Common myeloid progenitor, CD34-positive (primary cell): Measurements from ENCODE around the gene TCF21.
A peak's percentile ranks its signal among the peaks of the same experiment; 100 is the strongest.

Source experiments
- CTCF ChIA-PET: fragments of 350-600 bp; sonication (Branson Sonifier 250); formaldehyde crosslinking; loops from one replicate; lab custom pipeline; 2021; ENCODE audit warnings: antibody characterized with exemption; lab: Charles Lee
- POLR2A ChIA-PET: fragments of 350-600 bp; sonication (Branson Sonifier 250); formaldehyde crosslinking; loops from one replicate; lab custom pipeline; 2021; ENCODE audit warnings: antibody characterized with exemption; lab: Charles Lee
- DNase-seq, 3 donors: peaks; one replicate each; pipeline versions ENCODE4 v3.0.0 to v3.0.0-alpha.2; 2013
- H3K27ac ChIP-seq, 2 experiments: 1 replicate in 1 of 2; 2 replicates in 1 of 2; pipeline ENCODE4 v1.7.0; 2013; ENCODE audit warnings: inconsistent platforms in 2 of 2, low read length in 2 of 2, mild to moderate bottlenecking in 2 of 2, low read depth in 1 of 2, moderate library complexity in 1 of 2; ENCODE audit not compliant: severe bottlenecking in 2 of 2, insufficient read depth in 1 of 2, poor library complexity in 1 of 2
- H3K27me3 ChIP-seq, 5 experiments: replicated peaks in 2 of 5; 1 replicate in 3 of 5; 2 replicates in 2 of 5; pipeline versions ENCODE4 v1.6.1 to v1.7.0; 2013; ENCODE audit warnings: low read length in 4 of 5, mild to moderate bottlenecking in 2 of 5, moderate library complexity in 2 of 5, inconsistent platforms in 1 of 5; ENCODE audit not compliant: insufficient read depth in 5 of 5, control insufficient read depth in 4 of 5
- H3K36me3 ChIP-seq, 4 experiments: 1 replicate in 2 of 4; 2 replicates in 2 of 4; pipeline versions ENCODE4 v1.6.1 to v1.7.0; 2013; ENCODE audit warnings: low read length in 3 of 4, control low read depth in 1 of 4, mild to moderate bottlenecking in 1 of 4; ENCODE audit not compliant: control insufficient read depth in 4 of 4, insufficient read depth in 4 of 4
- H3K4me1 ChIP-seq, 4 experiments: 1 replicate in 3 of 4; 2 replicates in 1 of 4; pipeline versions ENCODE4 v1.6.1 to v1.7.1; 2013; ENCODE audit warnings: low read length in 3 of 4, mild to moderate bottlenecking in 3 of 4, control low read depth in 1 of 4, inconsistent platforms in 1 of 4, moderate library complexity in 1 of 4; ENCODE audit not compliant: control insufficient read depth in 4 of 4, insufficient read depth in 4 of 4; ENCODE audit errors: control extremely low read depth in 1 of 4
- H3K4me3 ChIP-seq, 7 experiments: 1 replicate in 4 of 7; 2 replicates in 3 of 7; pipeline versions ENCODE4 v1.5.1 to v1.7.0; 2013; ENCODE audit warnings: mild to moderate bottlenecking in 7 of 7, low read length in 6 of 7, moderate library complexity in 6 of 7, inconsistent platforms in 2 of 7, low read depth in 2 of 7, control low read depth in 1 of 7; ENCODE audit not compliant: insufficient read depth in 4 of 7, control insufficient read depth in 1 of 7; ENCODE audit errors: extremely low read depth in 1 of 7
- H3K9me3 ChIP-seq, 5 experiments: 1 replicate in 4 of 5; 2 replicates in 1 of 5; pipeline versions ENCODE4 v1.6.1 to v1.7.1; 2013; ENCODE audit warnings: low read length in 4 of 5, mild to moderate bottlenecking in 2 of 5, inconsistent platforms in 1 of 5, low read depth in 1 of 5, moderate library complexity in 1 of 5; ENCODE audit not compliant: control insufficient read depth in 4 of 5, insufficient read depth in 2 of 5; ENCODE audit errors: control extremely low read depth in 1 of 5
- WGBS: methylation state at CpG from one replicate; pipeline ENCODE4 v1.1.5; 2013; ENCODE audit not compliant: insufficient coverage; 5-methylcytosine and 5-hydroxymethylcytosine counted together

TCF21 gene

GRCh38 chr6:133887156-133887879 lies 1.6 kb upstream of the TCF21 start:
- H3K36me3 ChIP-seq = no peaks in the 10 kb centered on the region
- H3K27me3 ChIP-seq = peaks cover 30 to 97% (median 64%) of the 10 kb centered on the region in 5 experiments
- peaks cover 0 to 3% (median 0%) of the 10 kb centered on the region in 5 experiments for H3K9me3 ChIP-seq
- no peak for DNase-seq
- CTCF ChIA-PET = no interaction called here
- POLR2A ChIA-PET = no interaction called here
- WGBS = no CpG with 5 or more reads among the region's 4 CpGs
- no peak overlapping the region for H3K27ac ChIP-seq
- peaks cover 0 to 12% (median 4%) of the 10 kb centered on the region in 4 experiments for H3K4me1 ChIP-seq
- H3K4me3 ChIP-seq = no peak overlapping the region

- Histone ChIP-seq H3K36me3 (no peaks in the 10 kb centered on the region), H3K27me3 (peaks cover 32 to 97% (median 65%) of the 10 kb centered on the region in 5 experiments), H3K4me3 (no peak overlapping the region), H3K9me3 (peaks cover 0 to 3% (median 0%) of the 10 kb centered on the region in 5 experiments), H3K4me1 (peaks cover 0 to 12% (median 4%) of the 10 kb centered on the region in 4 experiments), H3K27ac (no peak overlapping the region)
- 60% methylated on average over 1 of the region's 1 CpG for WGBS
- no peak for DNase-seq
- ChIA-PET POLR2A (no interaction called here), CTCF (no interaction called here)
Measured at GRCh38 chr6:133887880-133888230, 1.1 kb upstream of the TCF21 start.

- ChIA-PET CTCF (no interaction called here), POLR2A (no interaction called here)
- no peak overlapping the region for H3K4me3 ChIP-seq
- peaks cover 0 to 12% (median 4%) of the 10 kb centered on the region in 4 experiments for H3K4me1 ChIP-seq
- H3K36me3 ChIP-seq = no peaks in the 10 kb centered on the region
- WGBS = 8% methylated on average over 30 of the region's 56 CpGs
- peak in 2 of 3 donors; percentile 30 to 42 for DNase-seq
- no peak overlapping the region for H3K27ac ChIP-seq
- peaks cover 0 to 3% (median 0%) of the 10 kb centered on the region in 5 experiments for H3K9me3 ChIP-seq
- peaks cover 44 to 99% (median 70%) of the 10 kb centered on the region in 5 experiments for H3K27me3 ChIP-seq
Measured at GRCh38 chr6:133889557-133890403, 867 bp downstream of the TCF21 start.

- ChIA-PET CTCF (no interaction called here), POLR2A (no interaction called here)
- Histone ChIP-seq H3K4me3 (peak overlapping the region in 2 of 7 experiments; percentile 30 to 41), H3K9me3 (peaks cover 0 to 3% (median 0%) of the 10 kb centered on the region in 5 experiments), H3K27me3 (peaks cover 52 to 99% (median 74%) of the 10 kb centered on the region in 5 experiments), H3K36me3 (no peaks in the 10 kb centered on the region), H3K4me1 (peaks cover 0 to 12% (median 4%) of the 10 kb centered on the region in 4 experiments), H3K27ac (no peak overlapping the region)
- 0% methylated on average over 1 of the region's 4 CpGs for WGBS
- peak in 2 of 3 donors; percentile 20 to 42 for DNase-seq
Measured at GRCh38 chr6:133890711-133891148, 1.8 kb downstream of the TCF21 start.

- H3K27me3 ChIP-seq = peaks cover 50 to 99% (median 71%) of the 10 kb centered on the region in 5 experiments
- POLR2A ChIA-PET = no interaction called here
Measured at GRCh38 chr6:133891149-133891926, 2.4 kb downstream of the TCF21 start.

GRCh38 chr6:133891927-133892812 lies 3.3 kb downstream of the TCF21 start:
- no peaks in the 10 kb centered on the region for H3K36me3 ChIP-seq
- ChIA-PET POLR2A (no interaction called here), CTCF (interaction anchor here (1.0 to 1.6 kb wide), 4 partner anchors 9 to 220 kb away, joined by 3 to 4 read pairs (median 3); no protein-coding TSS in a partner anchor)
- H3K4me1 ChIP-seq = peaks cover 0 to 12% (median 4%) of the 10 kb centered on the region in 4 experiments
- no peak overlapping the region for H3K27ac ChIP-seq
- WGBS = 16% methylated on average over 2 of the region's 12 CpGs
- no peak overlapping the region for H3K4me3 ChIP-seq
- H3K27me3 ChIP-seq = peaks cover 47 to 99% (median 69%) of the 10 kb centered on the region in 5 experiments
- H3K9me3 ChIP-seq = peaks cover 0 to 2% (median 0%) of the 10 kb centered on the region in 5 experiments
- DNase-seq = peak in 1 of 3 donors; percentile 22

More at GRCh38 chr6:133891149-133891926, 2.4 kb downstream of the TCF21 start:
- peaks cover 0 to 12% (median 4%) of the 10 kb centered on the region in 4 experiments for H3K4me1 ChIP-seq
- peak; percentile 21 to 43 (median 36) for DNase-seq
- peaks cover 0 to 2% (median 0%) of the 10 kb centered on the region in 5 experiments for H3K9me3 ChIP-seq
- H3K36me3 ChIP-seq = no peaks in the 10 kb centered on the region
- CTCF ChIA-PET = interaction anchor here (1.0 to 1.4 kb wide), 2 partner anchors 10 to 220 kb away, joined by 3 read pairs; no protein-coding TSS in a partner anchor
- peak overlapping the region in 2 of 7 experiments; percentile 30 to 41 for H3K4me3 ChIP-seq
- no peak overlapping the region for H3K27ac ChIP-seq
- 1% methylated on average over 35 of the region's 45 CpGs for WGBS
